Muscle layer of colon (tissue), 2 donors: Measurements from ENCODE around the gene CHRNA9.
"Not testable (repeated sequence)": the region's sequence is repeated elsewhere in the genome, so short reads cannot be mapped to it uniquely, and the experiment has no call there.

Experiments used
- H3K27ac ChIP-seq: one replicate; pipeline ENCODE4 v1.7.0; 2013; ENCODE audit warnings: low read depth, mild to moderate bottlenecking, low read length, moderate library complexity
- H3K27me3 ChIP-seq, 2 donors: one replicate each; pipeline ENCODE4 v1.7.0; 2013; ENCODE audit warnings: low read length in 2 of 2, mild to moderate bottlenecking in 2 of 2; ENCODE audit not compliant: insufficient read depth in 2 of 2, control insufficient read depth in 1 of 2
- H3K36me3 ChIP-seq: one replicate; pipeline ENCODE4 v1.7.0; 2013; ENCODE audit warnings: mild to moderate bottlenecking, low read length; ENCODE audit not compliant: insufficient read depth
- H3K4me1 ChIP-seq: one replicate; pipeline ENCODE4 v1.7.0; 2013; ENCODE audit warnings: mild to moderate bottlenecking, low read length; ENCODE audit not compliant: insufficient read depth
- H3K4me3 ChIP-seq, 2 donors: one replicate each; pipeline ENCODE4 v1.7.0; 2013; ENCODE audit warnings: low read length in 2 of 2, low read depth in 1 of 2, mild to moderate bottlenecking in 1 of 2, moderate library complexity in 1 of 2
- H3K9ac ChIP-seq: one replicate; pipeline ENCODE4 v1.7.0; 2013; ENCODE audit warnings: low read length
- H3K9me3 ChIP-seq: one replicate; pipeline ENCODE4 v1.7.0; 2013; ENCODE audit warnings: mild to moderate bottlenecking, low read length
- donor health status: abdominal sarcoma.
- donor health status: Adenocarcinoma of cecum.

The CHRNA9 gene

GRCh38 chr4:40334591-40335524 lies at the start of gene CHRNA9:
Gene CHRNA9, plus strand, starts transcription at chr4:40335333. Its CDS starts 135 bp downstream, at chr4:40335468.
- H3K9me3 ChIP-seq, result no peaks in the 10 kb centered on the region
- no peak within 1 kb of the TSS for H3K27ac ChIP-seq
- H3K4me1 ChIP-seq, result no peaks in the 10 kb centered on the region
- no peak within 1 kb of the TSS for H3K4me3 ChIP-seq
- H3K27me3 ChIP-seq, result no peaks in the 10 kb centered on the region
- no peak within 1 kb of the TSS for H3K9ac ChIP-seq
- no peaks in the 10 kb centered on the region for H3K36me3 ChIP-seq

GRCh38 chr4:40285692-40286091 lies 49.4 kb upstream of the CHRNA9 start:
- Histone ChIP-seq H3K9me3 (no peaks in the 10 kb centered on the region), H3K9ac (no peak overlapping the region), H3K27ac (no peak overlapping the region), H3K4me3 (no peak overlapping the region), H3K4me1 (no peaks in the 10 kb centered on the region), H3K36me3 (no peaks in the 10 kb centered on the region), H3K27me3 (no peaks in the 10 kb centered on the region)

- Histone ChIP-seq H3K4me3 (no peak overlapping the region), H3K4me1 (no peaks in the 10 kb centered on the region), H3K36me3 (no peaks in the 10 kb centered on the region), H3K9me3 (no peaks in the 10 kb centered on the region), H3K27me3 (no peaks in the 10 kb centered on the region), H3K27ac (no peak overlapping the region), H3K9ac (no peak overlapping the region)
Observed at GRCh38 chr4:40288566-40288965, 46.6 kb upstream of the CHRNA9 start.

- no peaks in the 10 kb centered on the region for H3K9me3 ChIP-seq
- H3K27me3 ChIP-seq, result no peaks in the 10 kb centered on the region
- no peak overlapping the region for H3K9ac ChIP-seq
- H3K36me3 ChIP-seq, result no peaks in the 10 kb centered on the region
- H3K27ac ChIP-seq, result no peak overlapping the region
- no peaks in the 10 kb centered on the region for H3K4me1 ChIP-seq
- H3K4me3 ChIP-seq, result no peak overlapping the region
Observed at GRCh38 chr4:40289366-40290188, 45.6 kb upstream of the CHRNA9 start.

GRCh38 chr4:40290611-40291186 lies 44.4 kb upstream of the CHRNA9 start:
- not testable (repeated sequence) for H3K4me1 ChIP-seq, H3K4me3 ChIP-seq, H3K9ac ChIP-seq, H3K36me3 ChIP-seq, H3K27ac ChIP-seq, H3K9me3 ChIP-seq, H3K27me3 ChIP-seq

GRCh38 chr4:40292313-40292759 lies 42.8 kb upstream of the CHRNA9 start:
- Histone ChIP-seq H3K9me3 (no peaks in the 10 kb centered on the region), H3K9ac (no peak overlapping the region), H3K36me3 (no peaks in the 10 kb centered on the region), H3K27me3 (no peaks in the 10 kb centered on the region), H3K27ac (no peak overlapping the region), H3K4me3 (no peak overlapping the region), H3K4me1 (no peaks in the 10 kb centered on the region)

GRCh38 chr4:40294339-40294738 lies 40.8 kb upstream of the CHRNA9 start:
- no peak overlapping the region for H3K27ac ChIP-seq
- H3K4me1 ChIP-seq, result no peaks in the 10 kb centered on the region
- no peaks in the 10 kb centered on the region for H3K9me3 ChIP-seq
- no peaks in the 10 kb centered on the region for H3K27me3 ChIP-seq
- no peak overlapping the region for H3K9ac ChIP-seq
- H3K36me3 ChIP-seq, result no peaks in the 10 kb centered on the region
- H3K4me3 ChIP-seq, result no peak overlapping the region

GRCh38 chr4:40295030-40295429 lies 40.1 kb upstream of the CHRNA9 start:
- H3K4me1 ChIP-seq, H3K9me3 ChIP-seq, H3K36me3 ChIP-seq, H3K9ac ChIP-seq, H3K27ac ChIP-seq, H3K27me3 ChIP-seq, H3K4me3 ChIP-seq: not testable (repeated sequence)

GRCh38 chr4:40295572-40295971 lies 39.6 kb upstream of the CHRNA9 start:
- no peaks in the 10 kb centered on the region for H3K4me1 ChIP-seq
- no peaks in the 10 kb centered on the region for H3K36me3 ChIP-seq
- H3K27me3 ChIP-seq, result no peaks in the 10 kb centered on the region
- H3K9ac ChIP-seq, result no peak overlapping the region
- no peaks in the 10 kb centered on the region for H3K9me3 ChIP-seq
- H3K27ac ChIP-seq, result no peak overlapping the region
- no peak overlapping the region for H3K4me3 ChIP-seq

GRCh38 chr4:40299126-40299525 lies 36.0 kb upstream of the CHRNA9 start:
- Histone ChIP-seq H3K4me1 (no peaks in the 10 kb centered on the region), H3K4me3 (no peak overlapping the region), H3K9me3 (no peaks in the 10 kb centered on the region), H3K36me3 (no peaks in the 10 kb centered on the region), H3K27me3 (no peaks in the 10 kb centered on the region), H3K9ac (no peak overlapping the region), H3K27ac (no peak overlapping the region)

GRCh38 chr4:40299811-40300292 lies 35.3 kb upstream of the CHRNA9 start:
- H3K4me3 ChIP-seq, result no peak overlapping the region
- H3K27me3 ChIP-seq, result no peaks in the 10 kb centered on the region
- no peaks in the 10 kb centered on the region for H3K9me3 ChIP-seq
- no peak overlapping the region for H3K27ac ChIP-seq
- no peaks in the 10 kb centered on the region for H3K4me1 ChIP-seq
- H3K36me3 ChIP-seq, result no peaks in the 10 kb centered on the region
- no peak overlapping the region for H3K9ac ChIP-seq
